ENCODE measurements around the gene CCL24.
"Not testable (repeated sequence)": the region's sequence is repeated elsewhere in the genome, so short reads cannot be mapped to it uniquely, and the experiment has no call there.

CCL24 gene

GRCh38 chr7:75807452-75807851 is 6.2 kb downstream of the CCL24 start:
- TF ChIP-seq POLR2A (IDR thresholded peaks at IDR 0.05; ENCODE audit: low read depth, low read length) (no peak), POU2F2 (IDR thresholded peaks at IDR 0.05; ENCODE audit: low read depth, low read length) (no peak), SPI1 (IDR thresholded peaks at IDR 0.05; ENCODE audit: low read depth, low read length) (no peak), POLR2AphosphoS5 (IDR thresholded peaks at IDR 0.05; ENCODE audit: low read depth, low read length) (no peak), TAF1 (IDR thresholded peaks at IDR 0.05; ENCODE audit: low read depth, low read length) (no peak), PAX5 (IDR thresholded peaks at IDR 0.05; ENCODE audit: insufficient read depth, low read length, severe bottlenecking) (no peak)
- DNase-seq (ENCODE audit: insufficient read length, low spot score) (no peak), FAIRE-seq (no peak)

- TF ChIP-seq SPI1 (IDR thresholded peaks at IDR 0.05; ENCODE audit: low read depth, low read length) (no peak), POLR2A (IDR thresholded peaks at IDR 0.05; ENCODE audit: low read depth, low read length) (no peak), POLR2AphosphoS5 (IDR thresholded peaks at IDR 0.05; ENCODE audit: low read depth, low read length) (no peak)
- FAIRE-seq (no peak), DNase-seq (ENCODE audit: insufficient read length, low spot score) (no peak)
Measured at GRCh38 chr7:75806560-75807307, 6.9 kb downstream of the CCL24 start.

- TF ChIP-seq SPI1 (IDR thresholded peaks at IDR 0.05; ENCODE audit: low read depth, low read length) (no peak), POLR2AphosphoS5 (IDR thresholded peaks at IDR 0.05; ENCODE audit: low read depth, low read length) (no peak), POU2F2 (IDR thresholded peaks at IDR 0.05; ENCODE audit: low read depth, low read length) (no peak)
- no peak for DNase-seq (ENCODE audit: insufficient read length, low spot score)
- FAIRE-seq: no peak
Measured at GRCh38 chr7:75804705-75805104, 8.9 kb downstream of the CCL24 start.

GRCh38 chr7:75804004-75804403 is 9.6 kb downstream of the CCL24 start:
- no peak for DNase-seq (ENCODE audit: insufficient read length, low spot score)
- no peak for TF ChIP-seq POU2F2 (IDR thresholded peaks at IDR 0.05; ENCODE audit: low read depth, low read length)
- TF ChIP-seq POLR2A (IDR thresholded peaks at IDR 0.05; ENCODE audit: low read depth, low read length): no peak
- TF ChIP-seq PAX5 (IDR thresholded peaks at IDR 0.05; ENCODE audit: insufficient read depth, low read length, severe bottlenecking): no peak
- no peak for TF ChIP-seq TAF1 (IDR thresholded peaks at IDR 0.05; ENCODE audit: low read depth, low read length)
- no peak for TF ChIP-seq SPI1 (IDR thresholded peaks at IDR 0.05; ENCODE audit: low read depth, low read length)
- no peak for TF ChIP-seq POLR2AphosphoS5 (IDR thresholded peaks at IDR 0.05; ENCODE audit: low read depth, low read length)
- FAIRE-seq: no peak

- no peak for TF ChIP-seq PAX5 (IDR thresholded peaks at IDR 0.05; ENCODE audit: insufficient read depth, low read length, severe bottlenecking)
- no peak for TF ChIP-seq POLR2AphosphoS5 (IDR thresholded peaks at IDR 0.05; ENCODE audit: low read depth, low read length)
- TF ChIP-seq POLR2A (IDR thresholded peaks at IDR 0.05; ENCODE audit: low read depth, low read length): no peak
- no peak for TF ChIP-seq TAF1 (IDR thresholded peaks at IDR 0.05; ENCODE audit: low read depth, low read length)
- TF ChIP-seq POU2F2 (IDR thresholded peaks at IDR 0.05; ENCODE audit: low read depth, low read length): no peak
- no peak for DNase-seq (ENCODE audit: insufficient read length, low spot score)
- FAIRE-seq: no peak
Measured at GRCh38 chr7:75802552-75802821, 11.1 kb downstream of the CCL24 start.

- TF ChIP-seq POLR2AphosphoS5 (IDR thresholded peaks at IDR 0.05; ENCODE audit: low read depth, low read length): no peak
- TF ChIP-seq SPI1 (IDR thresholded peaks at IDR 0.05; ENCODE audit: low read depth, low read length): no peak
- TF ChIP-seq POLR2A (IDR thresholded peaks at IDR 0.05; ENCODE audit: low read depth, low read length): no peak
- no peak for TF ChIP-seq POU2F2 (IDR thresholded peaks at IDR 0.05; ENCODE audit: low read depth, low read length)
- no peak for TF ChIP-seq PAX5 (IDR thresholded peaks at IDR 0.05; ENCODE audit: insufficient read depth, low read length, severe bottlenecking)
- no peak for TF ChIP-seq TAF1 (IDR thresholded peaks at IDR 0.05; ENCODE audit: low read depth, low read length)
- DNase-seq (ENCODE audit: insufficient read length, low spot score) (no peak), FAIRE-seq (no peak)
Measured at GRCh38 chr7:75798770-75799169, 14.8 kb downstream of the CCL24 start.

- TF ChIP-seq POLR2AphosphoS5 (IDR thresholded peaks at IDR 0.05; ENCODE audit: low read depth, low read length) (no peak), PAX5 (IDR thresholded peaks at IDR 0.05; ENCODE audit: insufficient read depth, low read length, severe bottlenecking) (no peak), POU2F2 (IDR thresholded peaks at IDR 0.05; ENCODE audit: low read depth, low read length) (no peak), TAF1 (IDR thresholded peaks at IDR 0.05; ENCODE audit: low read depth, low read length) (no peak), POLR2A (IDR thresholded peaks at IDR 0.05; ENCODE audit: low read depth, low read length) (no peak), SPI1 (IDR thresholded peaks at IDR 0.05; ENCODE audit: low read depth, low read length) (no peak)
- FAIRE-seq (no peak), DNase-seq (ENCODE audit: insufficient read length, low spot score) (no peak)
Measured at GRCh38 chr7:75796420-75796819, 17.2 kb downstream of the CCL24 start.

GRCh38 chr7:75795831-75796285 is 17.7 kb downstream of the CCL24 start:
- TF ChIP-seq POLR2AphosphoS5 (IDR thresholded peaks at IDR 0.05; ENCODE audit: low read depth, low read length): no peak
- TF ChIP-seq POLR2A (IDR thresholded peaks at IDR 0.05; ENCODE audit: low read depth, low read length): no peak
- TF ChIP-seq TAF1 (IDR thresholded peaks at IDR 0.05; ENCODE audit: low read depth, low read length): no peak
- TF ChIP-seq POU2F2 (IDR thresholded peaks at IDR 0.05; ENCODE audit: low read depth, low read length): no peak
- no peak for TF ChIP-seq SPI1 (IDR thresholded peaks at IDR 0.05; ENCODE audit: low read depth, low read length)
- no peak for TF ChIP-seq PAX5 (IDR thresholded peaks at IDR 0.05; ENCODE audit: insufficient read depth, low read length, severe bottlenecking)
- no peak for FAIRE-seq
- DNase-seq (ENCODE audit: insufficient read length, low spot score): no peak

GRCh38 chr7:75793676-75794075 is 19.9 kb downstream of the CCL24 start:
- TF ChIP-seq POLR2A (IDR thresholded peaks at IDR 0.05; ENCODE audit: low read depth, low read length) (no peak), POU2F2 (IDR thresholded peaks at IDR 0.05; ENCODE audit: low read depth, low read length) (no peak), POLR2AphosphoS5 (IDR thresholded peaks at IDR 0.05; ENCODE audit: low read depth, low read length) (no peak), TAF1 (IDR thresholded peaks at IDR 0.05; ENCODE audit: low read depth, low read length) (no peak), PAX5 (IDR thresholded peaks at IDR 0.05; ENCODE audit: insufficient read depth, low read length, severe bottlenecking) (no peak), SPI1 (IDR thresholded peaks at IDR 0.05; ENCODE audit: low read depth, low read length) (no peak)
- FAIRE-seq (no peak), DNase-seq (ENCODE audit: insufficient read length, low spot score) (no peak)

- not testable (repeated sequence) for FAIRE-seq; DNase-seq (ENCODE audit: insufficient read length, low spot score)
Measured at GRCh38 chr7:75792567-75792966, 21.0 kb downstream of the CCL24 start.
